H1 (cell line): ENCODE results near the gene ENDOU. TPM values are rescaled to one million over a fixed set of nuclear protein-coding genes. Genes with fewer than 3 reads are reported as not detected.

Experiments used
- ATF2 ChIP-seq: IDR thresholded peaks from 2 replicates; pipeline ENCODE4 v1.6.1; 2012; ENCODE audit warnings: low read length, inconsistent platforms
- CBX8 ChIP-seq: fragments of 300-800, 300-1000 bp; sonication (generic); IDR thresholded peaks from 2 replicates; pipeline ENCODE4 v1.7.1; 2016; ENCODE audit warnings: low read depth, low read length, borderline replicate concordance
- EP300 ChIP-seq, 2 experiments: IDR thresholded peaks; 1 replicate in 1 of 2; 2 replicates in 1 of 2; pipeline ENCODE4 v1.6.1; 2011 to 2012; ENCODE audit warnings: low read depth in 2 of 2, low read length in 2 of 2, mild to moderate bottlenecking in 2 of 2, borderline replicate concordance in 1 of 2, inconsistent platforms in 1 of 2, moderate library complexity in 1 of 2
- MAFK ChIP-seq: IDR thresholded peaks from 2 replicates; pipeline ENCODE4 v1.6.1; 2012; ENCODE audit warnings: low read depth, mild to moderate bottlenecking, improper control_type of control experiment, low read length
- RFX5 ChIP-seq: IDR thresholded peaks from 2 replicates; pipeline ENCODE4 v1.6.1; 2011; ENCODE audit warnings: low read depth, low read length, improper control_type of control experiment, borderline replicate concordance
- ZNF274 ChIP-seq: IDR thresholded peaks from 2 replicates; pipeline ENCODE4 v1.7.0; 2012; ENCODE audit warnings: low read length, borderline replicate concordance; ENCODE audit errors: extremely low read depth
- polyA plus RNA-seq, 7 experiments: library from polyadenylated mRNA; depleted of rRNA in 3 of 7; stranded (reverse) in 5 of 7; unstranded in 2 of 7; fragments of >200 nt in 5 of 7; fragments of 200-250 nt in 2 of 7; gene quantifications; 1 replicate in 5 of 7; 2 replicates in 1 of 7; 4 replicates in 1 of 7; pipeline versions ENCODE4 v1.2.1 to v1.2.3, GENCODE V29; 2011 to 2013; ENCODE audit warnings: missing spikeins in 2 of 7, mixed read lengths in 2 of 7
- total RNA-seq: library from RNA; stranded (reverse); fragmentation: NEBNext Ultra II Directional; extraction: Animal tissue kit (Norgen Biotek cat#: 25700); gene quantifications from 2 replicates; pipeline ENCODE4 v1.2.1, GENCODE V29; 2021

Gene ENDOU
- total and polyA plus RNA-seq, 2 of the 8 experiments (the other 6 are each of a cell fraction or from before 2014, with no cell fraction given) = not detected

- TF ChIP-seq MAFK = no peak
- no peak for TF ChIP-seq ATF2
- TF ChIP-seq CBX8 = no peak
- no peak for TF ChIP-seq ZNF274
- no peak for TF ChIP-seq EP300 (IDR thresholded peaks at IDR 0.05; ENCODE audit: borderline replicate concordance in 1 of 2, low read depth in 2 of 2, low read length in 2 of 2)
- no peak for TF ChIP-seq RFX5
Measured at GRCh38 chr12:47752552-47752951, 27.3 kb upstream of the ENDOU start (continued).
